NCI-H2107 treated with DMSO at 0.1 percent for 48 hours (cell line): ENCODE data around the gene PTGER4.
"Not testable (repeated sequence)": the region's sequence is repeated elsewhere in the genome, so short reads cannot be mapped to it uniquely, and the experiment has no call there.

ENCODE experiments used
- DNase-seq: peaks from one replicate; lab custom pipeline; 2025; ENCODE audit not compliant: unreplicated experiment; lab: John Stamatoyannopoulos, UW

PTGER4 gene

DNA sequence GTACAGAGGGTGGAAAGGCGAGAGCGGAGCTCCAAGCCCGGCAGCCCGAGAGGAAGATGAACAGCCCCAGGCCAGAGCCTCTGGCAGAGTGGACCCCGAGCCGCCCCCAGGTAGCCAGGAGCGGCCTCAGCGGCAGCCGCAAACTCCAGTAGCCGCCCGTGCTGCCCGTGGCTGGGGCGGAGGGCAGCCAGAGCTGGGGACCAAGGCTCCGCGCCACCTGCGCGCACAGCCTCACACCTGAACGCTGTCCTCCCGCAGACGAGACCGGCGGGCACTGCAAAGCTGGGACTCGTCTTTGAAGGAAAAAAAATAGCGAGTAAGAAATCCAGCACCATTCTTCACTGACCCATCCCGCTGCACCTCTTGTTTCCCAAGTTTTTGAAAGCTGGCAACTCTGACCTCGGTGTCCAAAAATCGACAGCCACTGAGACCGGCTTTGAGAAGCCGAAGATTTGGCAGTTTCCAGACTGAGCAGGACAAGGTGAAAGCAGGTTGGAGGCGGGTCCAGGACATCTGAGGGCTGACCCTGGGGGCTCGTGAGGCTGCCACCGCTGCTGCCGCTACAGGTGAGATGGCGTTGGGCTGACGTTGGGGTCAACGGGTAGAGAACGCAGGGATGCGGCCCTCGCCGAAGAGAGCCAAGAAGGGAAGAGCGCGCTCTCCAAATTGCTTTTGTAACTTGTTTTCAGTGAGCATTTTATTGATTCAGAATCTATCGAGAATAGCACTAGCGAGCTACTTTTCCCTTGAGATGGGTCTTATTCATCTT, at the start of gene PTGER4:
Gene PTGER4 (plus strand): TSS at position 3 of the 769 bp plus-strand sequence. CDS start 1,079 bp downstream, outside the sequence.
- no peak for DNase-seq

DNA sequence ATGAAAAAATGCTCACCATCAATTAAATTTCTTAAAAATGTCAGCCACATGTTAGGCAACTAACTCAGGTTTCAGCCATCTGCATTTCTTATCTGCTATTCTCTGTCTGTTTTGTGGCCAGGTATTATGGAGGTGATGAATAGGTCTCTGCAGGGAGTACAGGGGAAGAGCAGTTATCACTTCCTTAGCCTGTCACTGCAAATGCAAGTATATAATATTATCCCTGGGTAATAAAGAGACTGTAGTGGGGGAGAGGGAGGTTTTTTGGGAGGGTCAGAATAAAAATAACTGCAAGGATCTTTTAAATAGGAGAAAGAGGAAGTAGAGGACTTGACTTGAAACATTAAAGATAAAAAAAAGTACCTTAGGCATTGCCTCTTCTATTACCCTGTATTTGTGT, 49.6 kb upstream of the PTGER4 start:
- DNase-seq, result no peak

DNA sequence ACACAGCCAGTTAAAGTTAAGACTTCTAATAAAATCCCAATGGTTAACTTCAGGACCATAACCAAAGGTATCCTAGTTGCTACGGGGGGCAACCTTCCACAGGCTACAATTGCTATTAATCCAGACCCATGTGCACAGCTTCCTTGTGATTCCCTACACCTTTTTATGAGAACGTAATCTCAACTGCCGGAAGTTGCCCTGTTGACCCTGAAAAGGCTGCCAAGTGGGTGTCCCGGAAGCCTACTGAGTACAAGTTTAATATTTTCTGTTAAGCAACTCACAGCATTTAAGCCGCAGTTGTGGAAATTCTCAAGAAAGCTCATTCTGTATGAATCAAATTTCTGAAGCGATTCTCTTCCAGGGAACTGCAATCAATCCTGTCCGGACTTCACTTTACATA, 48.5 kb upstream of the PTGER4 start:
- DNase-seq, result no peak

DNA sequence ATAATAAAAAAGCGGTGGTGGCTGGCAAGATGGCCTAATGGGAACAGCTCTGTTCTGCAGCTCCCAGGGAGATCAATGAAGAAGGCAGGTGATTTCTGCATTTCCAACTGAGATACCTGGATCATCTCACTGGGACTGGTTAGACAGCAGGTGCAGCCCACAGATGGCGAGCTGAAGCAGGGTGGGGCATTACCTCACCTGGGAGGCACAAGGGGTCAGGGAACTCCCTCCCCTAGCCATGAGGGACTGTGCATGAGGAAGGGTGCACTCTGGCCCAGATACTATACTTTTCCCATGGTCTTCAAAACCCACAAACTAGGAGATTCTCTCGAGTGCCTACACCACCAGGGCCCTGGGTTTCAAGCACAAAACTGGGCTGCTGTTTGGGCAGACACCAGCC, 45.6 kb upstream of the PTGER4 start:
- DNase-seq, result no peak

DNA sequence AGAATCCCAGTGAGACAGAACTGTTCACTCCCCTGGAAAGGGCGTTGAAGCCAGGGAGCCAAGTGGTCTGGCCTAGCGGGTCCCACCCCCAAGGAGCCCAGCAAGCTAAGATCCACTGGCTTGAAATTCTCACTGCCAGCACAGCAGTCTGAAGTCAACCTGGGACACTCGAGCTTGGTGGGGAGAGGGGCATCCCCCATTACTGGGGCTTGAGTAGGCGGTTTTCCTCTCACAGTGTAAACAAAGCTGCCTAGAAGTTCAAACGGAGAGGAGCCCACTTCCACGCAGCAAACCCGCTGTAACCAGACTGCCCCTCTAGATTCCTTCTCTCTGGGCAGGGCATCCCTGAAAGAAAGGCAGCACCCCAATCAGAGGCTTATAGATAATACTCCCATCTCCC, 45.1 kb upstream of the PTGER4 start:
- DNase-seq, result no peak

DNA sequence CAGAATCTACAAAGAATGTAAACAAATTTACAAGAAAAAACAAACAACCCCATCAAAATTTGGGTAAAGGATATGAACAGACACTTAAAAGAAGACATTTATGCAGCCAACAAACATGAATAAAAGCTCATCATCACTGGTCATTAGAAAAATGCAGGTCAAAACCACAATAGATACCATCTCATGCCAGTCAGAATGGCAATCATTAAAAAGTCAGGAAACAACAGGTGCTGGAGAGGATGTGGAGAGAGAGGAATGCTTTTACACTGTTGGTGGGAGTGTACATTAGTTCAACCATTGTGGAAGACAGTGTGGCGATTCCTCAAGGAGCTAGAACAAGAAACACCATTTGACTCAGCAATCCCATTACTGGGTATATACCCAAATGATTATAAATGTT, 40.2 kb upstream of the PTGER4 start:
- not testable (repeated sequence) for DNase-seq

DNA sequence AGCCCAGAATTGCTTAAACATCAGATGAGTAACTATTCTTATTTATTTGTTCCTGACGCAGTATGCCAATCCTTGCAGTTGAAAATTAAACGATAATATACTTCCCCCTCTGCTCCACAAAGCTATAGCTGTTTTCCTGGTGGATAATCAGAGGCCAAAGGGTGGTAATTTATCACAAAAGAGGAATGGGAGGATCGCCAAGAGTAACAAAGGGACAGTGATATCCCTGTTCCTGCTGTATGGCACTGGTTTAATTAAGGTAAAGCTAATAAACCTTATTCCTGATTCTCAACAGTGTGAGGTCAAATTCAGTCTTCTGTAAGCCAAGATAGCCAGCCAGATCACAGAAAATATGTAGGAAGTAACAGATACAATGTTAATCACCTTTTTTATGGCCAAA, 33.4 kb upstream of the PTGER4 start:
- no peak for DNase-seq

DNA sequence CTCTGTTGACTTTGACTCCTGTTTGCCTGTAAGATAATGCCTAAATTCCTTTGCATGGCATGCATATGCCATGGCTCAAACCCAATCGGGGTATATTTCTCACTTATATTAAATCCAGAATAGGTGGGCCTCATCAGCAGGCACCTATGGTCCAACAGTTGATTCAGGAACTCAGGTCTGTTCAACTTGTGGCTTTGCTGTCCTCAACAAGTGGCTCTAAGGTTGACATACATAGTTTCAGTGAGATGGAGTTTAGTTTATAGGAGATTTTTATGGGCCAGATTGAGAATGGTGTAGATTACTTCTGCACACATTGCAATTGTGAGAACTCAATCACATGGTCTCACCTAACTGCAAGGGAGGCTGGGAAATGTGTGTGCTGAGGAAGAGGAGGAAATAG, 31.6 kb upstream of the PTGER4 start:
- no peak for DNase-seq

DNA sequence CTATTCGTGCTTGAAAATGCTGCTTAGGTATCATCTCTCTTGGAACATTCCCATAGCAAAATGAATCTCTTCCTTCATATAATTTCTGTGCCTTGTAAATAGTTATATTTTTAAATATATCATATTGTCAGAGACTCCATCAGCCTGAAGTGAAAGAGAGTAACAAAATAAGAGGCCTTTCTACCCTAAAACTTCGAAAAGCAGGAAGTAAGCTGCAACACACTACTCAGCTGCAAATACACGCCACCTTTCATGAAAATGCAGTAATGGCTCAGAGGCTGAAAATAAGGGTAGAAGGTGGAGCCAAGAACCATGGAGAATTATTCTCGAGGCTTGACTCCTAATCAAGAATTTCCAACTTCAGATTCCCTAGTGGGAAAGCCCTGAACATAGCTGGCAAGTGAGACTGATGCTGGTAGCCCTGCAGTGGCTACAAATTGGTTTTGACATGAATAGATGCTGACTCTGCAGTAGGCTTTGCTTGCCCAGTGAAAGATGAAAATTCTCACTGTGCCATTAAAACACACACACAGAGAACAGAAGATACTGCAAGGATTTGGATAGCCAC, 30.2 kb upstream of the PTGER4 start:
- no peak for DNase-seq

DNA sequence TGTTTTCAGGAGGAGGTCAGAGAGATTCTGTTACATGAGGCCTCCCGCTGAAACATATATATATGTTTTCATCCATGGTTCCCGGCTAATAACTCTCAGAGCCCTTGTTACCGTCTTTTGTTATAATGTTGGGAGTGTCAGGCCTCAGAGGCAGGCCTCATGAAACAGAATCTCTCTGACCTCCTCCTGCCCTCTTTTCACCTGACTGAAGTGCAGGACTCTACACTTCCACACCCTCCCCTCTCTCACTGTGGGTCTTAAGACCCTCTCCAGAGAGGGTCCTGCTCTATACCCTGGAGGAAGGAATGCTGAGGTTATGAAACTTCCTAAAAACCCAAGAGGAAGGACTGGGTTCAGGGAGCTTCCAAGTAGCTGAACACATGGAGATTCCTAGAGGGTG, 28.5 kb upstream of the PTGER4 start:
- DNase-seq, result no peak

DNA sequence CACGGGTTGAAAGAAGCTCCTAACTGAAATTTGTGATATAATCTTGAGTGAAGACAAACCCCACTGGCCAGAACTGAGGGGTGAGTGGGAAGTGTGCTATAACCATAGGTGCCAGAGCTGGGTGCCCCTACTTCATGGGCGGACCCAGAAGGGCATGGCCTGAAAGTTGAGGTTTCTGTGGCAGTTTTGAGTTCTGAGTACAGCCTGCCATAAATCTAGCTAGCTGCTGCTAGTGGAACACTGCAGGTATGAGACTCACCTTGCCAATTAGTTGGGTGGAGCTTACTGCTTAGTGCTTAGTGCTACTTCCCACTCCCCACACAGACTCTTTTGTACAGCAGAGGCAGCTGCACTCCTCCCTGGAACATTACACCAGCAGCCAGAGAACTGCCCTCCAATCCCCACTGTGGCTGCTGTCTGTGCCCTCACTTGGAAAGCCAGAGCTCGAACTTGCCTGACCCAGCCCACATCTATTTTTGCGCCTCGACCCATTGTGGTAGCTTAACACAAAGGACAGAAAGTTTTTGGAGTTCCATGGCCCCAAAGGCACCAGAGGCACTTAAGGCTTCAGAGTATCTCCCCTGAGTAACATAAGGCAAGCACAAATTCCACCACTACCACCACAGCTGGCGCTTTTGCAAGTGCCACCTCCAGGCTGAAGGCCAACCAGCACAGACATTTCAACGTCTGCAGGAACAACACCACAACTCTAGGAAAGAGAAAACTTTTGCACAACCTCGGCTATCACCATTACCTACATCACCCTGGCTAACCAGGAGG, 27.1 kb upstream of the PTGER4 start:
- DNase-seq, result no peak

DNA sequence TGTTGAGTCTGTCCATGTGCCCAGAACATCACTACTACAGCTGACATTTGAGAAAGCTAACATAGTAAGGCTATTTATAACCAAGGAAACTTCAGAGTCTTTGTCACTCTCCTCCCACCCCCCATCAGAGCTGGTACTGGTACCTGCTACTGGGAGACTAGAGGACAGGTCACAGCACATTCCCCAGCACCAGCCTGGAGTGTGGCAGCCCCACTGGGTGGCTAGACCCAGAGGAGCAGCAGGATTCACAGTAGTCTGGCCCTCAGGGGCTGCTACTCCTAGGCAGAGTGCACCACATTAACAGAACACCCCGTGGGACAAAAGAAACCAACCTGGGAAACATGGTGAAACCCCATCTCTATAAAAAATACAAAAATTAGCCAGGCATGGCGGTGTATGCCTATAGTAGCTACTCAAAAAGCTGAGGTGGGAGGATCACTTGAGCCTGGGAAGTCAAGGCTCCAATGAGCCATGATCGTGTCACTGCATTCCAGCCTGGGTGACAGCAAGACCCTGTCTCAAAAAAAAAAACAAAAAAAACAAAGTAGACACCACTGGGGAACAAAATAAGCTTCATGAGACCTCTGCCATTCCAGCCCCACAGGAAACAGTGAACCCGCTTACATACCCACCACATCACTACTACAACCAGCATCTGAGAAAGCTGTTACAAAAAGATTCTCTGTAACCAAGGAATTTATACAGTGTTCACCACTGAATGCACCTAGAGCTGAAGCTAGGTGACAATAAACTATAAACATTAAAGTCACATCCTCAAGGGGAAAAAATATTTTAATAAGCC, 26.3 kb upstream of the PTGER4 start:
- DNase-seq, result no peak

DNA sequence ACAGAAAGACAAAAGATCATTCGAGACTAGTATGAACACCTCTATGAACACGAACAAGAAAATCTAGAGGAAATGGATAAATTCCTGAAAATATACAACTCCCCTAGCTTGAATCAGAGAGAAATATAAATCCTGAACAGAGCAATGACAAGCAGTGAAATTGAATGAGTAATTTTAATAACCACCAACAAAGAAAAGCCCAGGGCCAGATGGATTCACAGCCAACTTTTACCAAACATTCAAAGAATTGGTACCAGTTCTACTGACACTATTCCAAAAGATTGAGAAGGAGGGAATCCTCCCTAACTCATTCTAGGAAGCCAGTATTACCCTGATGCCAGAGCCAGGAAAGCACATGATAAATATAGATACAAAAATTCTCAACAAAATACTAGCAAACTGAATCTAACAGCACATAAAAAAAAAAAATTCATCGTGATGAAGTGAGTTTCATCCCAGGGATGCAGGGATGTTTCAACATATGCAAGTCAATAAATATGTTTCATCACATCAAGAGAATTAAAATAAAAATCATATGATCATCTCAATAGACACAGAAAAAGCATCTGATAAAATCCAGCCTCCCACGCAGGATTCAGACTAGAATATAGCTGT, 25.2 kb upstream of the PTGER4 start:
- no peak for DNase-seq

DNA sequence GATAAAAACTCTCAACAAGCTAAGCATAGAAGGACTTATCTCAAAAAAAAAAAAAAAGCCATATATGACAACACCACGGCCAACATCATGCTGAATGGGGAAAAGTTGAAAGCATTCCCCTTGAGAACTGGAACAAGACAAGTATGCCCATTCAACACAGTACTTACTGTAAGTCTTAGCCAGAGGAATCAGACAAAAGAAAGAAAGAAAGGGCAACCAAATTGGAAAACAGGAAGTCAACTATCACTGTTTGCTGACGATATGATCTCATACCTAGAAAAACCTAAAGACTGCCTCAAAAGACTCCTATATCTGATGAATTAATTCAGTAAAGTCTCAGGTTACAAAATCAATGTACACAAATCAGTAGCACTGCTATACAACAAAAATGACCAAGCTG, 24.6 kb upstream of the PTGER4 start:
- DNase-seq, result no peak

DNA sequence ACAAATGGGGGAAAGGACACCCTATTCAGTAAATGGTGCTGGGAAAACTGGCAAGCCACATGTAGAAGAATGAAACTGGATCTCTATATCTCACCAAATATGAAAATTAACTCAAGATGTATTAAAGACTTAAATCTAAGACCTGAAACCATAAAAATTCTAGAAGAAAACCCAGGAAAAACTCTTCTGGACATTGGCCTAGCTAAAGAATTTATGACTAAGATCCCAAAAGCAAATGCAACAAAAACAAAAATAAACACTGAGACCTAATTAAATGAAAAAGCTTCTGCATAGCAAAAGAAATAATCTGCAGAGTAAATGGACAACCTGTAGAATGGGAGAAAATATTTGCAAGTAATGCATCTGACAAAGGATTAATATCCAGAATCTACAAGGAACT, 23.6 kb upstream of the PTGER4 start:
- not testable (repeated sequence) for DNase-seq

DNA sequence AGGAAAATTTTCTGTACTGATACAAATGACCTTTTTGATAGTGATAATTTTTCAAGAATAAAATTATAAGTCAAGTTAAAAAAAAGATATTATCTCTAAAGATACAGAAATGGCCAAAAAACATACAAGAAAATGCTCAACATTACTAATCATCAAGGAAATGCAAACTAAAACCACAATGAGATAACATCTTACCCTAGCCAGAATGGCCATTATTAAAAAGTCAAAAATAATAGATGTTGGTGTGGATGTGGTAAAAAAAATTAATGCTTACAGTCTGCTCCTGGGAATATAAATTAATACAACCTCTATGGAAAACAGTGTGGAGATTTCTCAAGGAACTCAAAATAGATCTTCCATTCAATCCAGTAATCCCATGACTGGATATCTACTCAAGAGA, 22.9 kb upstream of the PTGER4 start:
- no peak for DNase-seq

DNA sequence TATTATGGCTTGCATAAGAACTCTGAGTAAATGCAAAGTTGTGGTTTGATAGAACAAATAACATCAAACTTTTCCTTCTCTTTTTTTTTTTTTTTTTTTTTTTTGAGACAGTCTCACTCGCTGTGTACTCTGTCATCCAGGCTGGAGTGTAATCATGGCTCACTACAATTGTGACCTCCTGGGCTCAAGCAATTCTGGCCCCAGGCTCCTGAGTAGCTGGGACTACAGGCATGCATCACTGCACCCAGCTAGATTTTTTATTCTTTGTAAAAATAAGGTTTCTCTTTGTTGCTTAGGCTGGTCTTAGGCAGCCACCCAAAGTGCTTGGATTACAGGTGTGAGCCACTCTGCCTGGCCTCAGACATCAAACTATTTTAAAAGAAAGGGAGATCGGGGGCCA, 19.0 kb upstream of the PTGER4 start:
- no peak for DNase-seq

DNA sequence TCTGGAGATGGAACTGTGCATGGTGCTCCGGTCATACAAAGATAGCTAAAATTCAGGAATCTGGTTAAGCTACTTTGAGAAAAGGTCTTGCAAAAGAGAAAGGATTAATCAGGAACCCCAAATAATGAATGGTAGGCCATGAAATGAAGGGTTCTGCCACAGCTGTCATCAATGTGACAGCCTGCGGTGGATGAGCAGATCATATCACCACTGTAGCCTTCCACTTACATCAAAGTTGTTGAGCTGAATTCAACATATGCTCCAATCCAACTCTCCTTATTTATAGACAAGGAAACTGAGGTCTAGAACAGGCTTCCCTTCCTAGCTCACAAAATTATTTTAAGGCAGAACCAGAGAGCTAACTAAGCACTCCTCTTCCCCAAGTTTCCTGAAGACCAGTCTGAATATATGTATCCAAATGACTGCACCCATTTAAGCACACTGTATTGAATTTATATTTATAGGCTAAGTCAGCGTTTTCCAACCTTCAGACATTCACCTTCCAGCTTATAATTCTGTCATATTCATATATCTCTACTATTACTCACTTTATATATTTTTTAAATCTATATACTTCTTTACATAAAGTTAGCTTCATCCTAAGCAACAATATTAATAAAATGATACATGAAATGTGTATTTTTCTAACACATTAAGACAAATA, 13.9 kb upstream of the PTGER4 start:
- DNase-seq, result no peak

DNA sequence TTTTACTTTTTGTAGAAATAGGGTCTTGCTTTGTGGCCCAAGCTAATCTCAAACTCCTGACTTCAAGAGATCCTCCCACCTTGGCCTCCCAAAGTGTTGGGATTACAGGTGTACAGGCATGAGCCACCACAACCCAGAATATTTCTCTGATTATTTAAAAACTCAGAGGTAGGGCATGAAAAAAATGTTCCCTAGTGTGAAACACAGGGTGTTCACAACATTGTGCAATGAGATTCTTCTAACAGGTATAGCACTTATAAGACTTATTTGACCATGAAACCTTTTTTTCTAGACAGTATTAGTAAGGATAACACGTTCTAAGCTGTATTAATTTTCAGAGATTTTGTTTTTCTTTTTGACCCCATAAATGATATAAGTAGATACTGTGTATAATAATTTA, 13.1 kb upstream of the PTGER4 start:
- DNase-seq, result no peak

DNA sequence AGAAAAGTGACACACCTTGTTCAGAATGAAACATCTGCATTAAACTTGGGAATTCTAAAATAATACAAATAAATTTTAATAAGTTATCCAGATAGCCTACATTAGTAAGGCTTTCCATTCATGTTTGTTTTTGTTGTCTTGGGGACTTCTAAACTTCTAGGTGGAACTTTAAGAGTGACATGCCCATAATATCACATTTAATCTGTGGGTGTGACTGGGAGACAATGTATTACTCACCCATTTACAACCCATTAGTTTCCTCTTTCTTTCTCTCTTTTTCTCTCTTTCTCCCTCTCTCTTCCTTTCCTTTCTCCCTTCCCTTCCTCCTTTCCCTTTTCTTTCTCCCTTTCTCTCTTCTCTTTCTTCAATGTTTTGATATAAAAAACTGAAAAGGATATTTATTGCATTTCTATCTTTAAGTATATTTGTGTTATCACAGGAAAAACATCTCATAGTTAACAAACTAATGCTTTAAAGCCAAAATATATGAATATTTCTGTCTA, 12.5 kb upstream of the PTGER4 start:
- DNase-seq, result no peak
